Aortic smooth muscle cell (primary cell): Measurements from ENCODE around the gene AP1S2. TPM values are rescaled to one million over a fixed set of nuclear protein-coding genes. Genes with fewer than 3 reads are reported as not detected.

Experiments
- total RNA-seq: library from RNA; depleted of rRNA; stranded (reverse); fragments of >200 nt; gene quantifications from 2 replicates; pipeline ENCODE4 v1.2.3, GENCODE V29; 2014

The AP1S2 gene
- total RNA-seq: 49.9 and 54.1 TPM in 2 replicates

GRCh38 chrX:15854712-15855567 lies at the start of gene AP1S2:
Gene AP1S2 (minus strand): TSS chrX:15854813. CDS start chrX:15852524, 2,289 bp downstream.

DNA sequence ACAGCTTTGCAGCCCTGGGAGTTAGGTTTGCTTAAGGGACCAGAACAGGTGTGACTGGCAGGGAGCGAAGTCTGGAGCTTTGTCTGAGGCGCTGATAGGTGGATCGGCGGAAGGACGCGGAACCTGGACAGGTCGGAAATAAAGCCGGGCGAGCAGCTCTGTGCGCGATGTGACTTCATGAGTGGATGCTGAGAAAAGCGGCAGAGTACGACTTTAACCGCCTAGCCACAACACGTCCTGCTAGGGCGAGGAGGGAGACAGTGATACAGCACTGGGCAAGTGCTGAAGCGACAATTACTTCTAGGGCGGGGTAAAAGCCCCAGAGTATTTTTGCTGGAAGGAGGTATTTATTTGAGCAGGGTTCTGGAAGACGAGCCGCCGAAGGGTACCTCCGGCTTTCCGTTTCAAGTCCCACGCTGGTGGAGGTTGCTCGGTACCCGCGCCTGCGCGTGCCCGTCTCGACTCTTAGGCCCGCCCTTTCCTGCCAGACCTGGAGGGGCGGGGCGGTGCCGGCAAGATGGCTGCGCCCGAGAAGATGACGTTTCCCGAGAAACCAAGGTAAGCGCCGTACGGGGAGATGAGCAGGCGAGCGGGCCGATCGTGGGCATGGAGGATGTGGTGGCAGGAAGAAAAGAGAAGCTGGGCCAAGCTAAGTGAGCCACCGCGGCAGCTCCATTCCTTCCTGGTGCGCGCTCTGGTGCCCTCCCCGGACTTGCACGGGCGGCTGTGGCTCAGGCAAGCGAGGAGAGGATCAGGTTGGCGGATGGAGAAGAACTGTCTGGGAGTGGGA lies 64.4 kb downstream of the AP1S2 start, which contains the start of gene ZRSR2:
ZRSR2 (plus strand) TSS at position 506 of the 790 bp plus-strand sequence; CDS start at position 518, 12 bp downstream.

Other genes with a start within 250 kb of the AP1S2 start
- under 0.01 and 0.06 TPM in 2 replicates for gene CLTRN, start 190.0 kb downstream of the AP1S2 start, total RNA-seq
- 20.6 and 23.1 TPM in 2 replicates for gene CA5B, start 116.5 kb downstream of the AP1S2 start, total RNA-seq
- 4.4 and 4.8 TPM in 2 replicates for gene ZRSR2, start 64.3 kb downstream of the AP1S2 start, total RNA-seq